Left ventricle myocardium inferior (tissue), 1 donor: Measurements from ENCODE around the gene SAA2. TPM values are rescaled to one million over a fixed set of nuclear protein-coding genes. Genes with fewer than 3 reads are reported as not detected.

Experiments used
- DNase-seq: peaks from one replicate; pipeline ENCODE4 v3.0.0-alpha.2; 2020
- H3K27ac ChIP-seq: fragments of 200-600 bp; replicated peaks from 2 replicates; pipeline ENCODE4 v1.8.0; 2021
- H3K27me3 ChIP-seq: fragments of 200-600 bp; 2 replicates; pipeline ENCODE4 v1.8.0; 2021; ENCODE audit warnings: low read depth
- H3K36me3 ChIP-seq: fragments of 200-600 bp; 2 replicates; pipeline ENCODE4 v1.8.0; 2021
- H3K4me1 ChIP-seq: fragments of 200-600 bp; 2 replicates; pipeline ENCODE4 v1.8.0; 2021
- H3K4me3 ChIP-seq: fragments of 200-600 bp; 2 replicates; pipeline ENCODE4 v1.8.0; 2021; ENCODE audit warnings: mild to moderate bottlenecking, moderate library complexity
- H3K9me3 ChIP-seq: fragments of 200-600 bp; replicated peaks from 2 replicates; pipeline ENCODE4 v1.8.0; 2021
- CTCF ChIP-seq: fragments of 200-600 bp; IDR thresholded peaks from 2 replicates; pipeline ENCODE4 v1.8.0; 2021; ENCODE audit warnings: antibody characterized with exemption, mild to moderate bottlenecking, borderline replicate concordance
- intact Hi-C: fragments of 100-400 bp; cut with micrococcal nuclease; formaldehyde crosslinking; loops from one replicate; pipeline ENCODE4 v1.11.0; 2022
- long read RNA-seq: library from polyadenylated mRNA; unstranded; transcript quantifications from one replicate; pipeline ENCODE4 v2.0.0, GENCODE V29; 2021
- total RNA-seq: library from RNA; stranded (reverse); fragmentation: NEBNext Ultra II Directional; extraction: Animal tissue kit (Norgen Biotek cat#: 25700); gene quantifications from one replicate; pipeline ENCODE4 v1.2.1, GENCODE V29; 2021
- donor health status: DM: no; HTN: yes; CAD: no; lungs with severe emphysema.

Gene SAA2
- total RNA-seq = 0.60 TPM
- long read RNA-seq = 0 reads

DNA sequence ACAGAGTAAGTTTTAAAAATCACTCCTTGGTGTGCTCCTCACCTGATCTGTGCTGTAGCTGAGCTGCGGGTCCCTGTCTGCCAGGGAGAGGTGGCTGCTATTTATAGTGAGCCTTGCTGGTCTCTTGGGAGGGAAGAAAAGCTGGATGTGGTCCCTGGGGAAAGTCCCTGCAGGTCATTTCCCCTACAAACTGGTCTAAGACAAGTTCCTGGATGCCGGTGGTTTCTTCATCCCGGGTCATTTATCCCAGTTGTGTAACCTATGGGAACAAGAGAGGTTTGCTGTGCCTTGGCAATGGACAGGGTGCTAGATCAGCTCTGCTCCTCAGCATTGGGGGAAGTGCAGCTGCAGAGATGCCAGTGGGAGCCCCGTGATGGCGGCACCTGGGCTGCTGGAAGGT, at the start of gene SAA2:
Gene SAA2 (minus strand): TSS at position 108 of the 400 bp plus-strand sequence. CDS start 657 bp downstream, outside the sequence.
- intact Hi-C loops = no loop called here
- Histone ChIP-seq H3K4me3 (no peak within 1 kb of the TSS), H3K27ac (no peak within 1 kb of the TSS), H3K27me3 (peaks cover 21% of the 10 kb centered on the region), H3K9me3 (peaks cover 7% of the 10 kb centered on the region), H3K36me3 (no peaks in the 10 kb centered on the region), H3K4me1 (no peaks in the 10 kb centered on the region)
- DNase-seq = no peak
- TF ChIP-seq CTCF = no peak

- H3K4me1 ChIP-seq = no peaks in the 10 kb centered on the region
- DNase-seq = no peak
- H3K36me3 ChIP-seq = peaks cover 100% of the 10 kb centered on the region
- H3K27me3 ChIP-seq = no peaks in the 10 kb centered on the region
- TF ChIP-seq CTCF = no peak
- intact Hi-C loops = no loop called here
- H3K27ac ChIP-seq = no peak overlapping the region
- no peak overlapping the region for H3K4me3 ChIP-seq
- no peaks in the 10 kb centered on the region for H3K9me3 ChIP-seq
These were observed 46.8 kb upstream of the SAA2 start for GRCh38 chr11:18295316-18295715.

DNA sequence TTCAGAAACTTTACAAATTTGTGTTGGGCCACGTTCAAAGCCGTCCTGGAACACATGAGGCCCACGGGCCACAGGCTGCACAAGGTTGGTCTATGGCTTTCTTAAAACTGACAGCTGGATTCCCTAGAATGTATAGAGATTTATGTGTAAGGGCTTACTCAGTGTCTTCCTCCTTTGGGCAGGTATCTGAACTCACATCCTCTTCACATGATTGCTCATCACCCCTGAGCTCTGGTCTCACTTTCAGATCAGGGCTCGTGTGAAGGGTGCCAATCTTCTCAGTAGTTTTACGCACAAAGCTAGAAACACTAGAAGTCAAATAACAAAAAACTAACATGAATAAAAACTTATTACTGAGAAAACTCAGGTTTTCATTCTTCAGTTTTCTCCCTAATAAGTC, 46.4 kb upstream of the SAA2 start:
- H3K27me3 ChIP-seq = no peaks in the 10 kb centered on the region
- H3K9me3 ChIP-seq = no peaks in the 10 kb centered on the region
- no peak overlapping the region for H3K27ac ChIP-seq
- peaks cover 100% of the 10 kb centered on the region for H3K36me3 ChIP-seq
- DNase-seq = no peak
- intact Hi-C loops = no loop called here
- TF ChIP-seq CTCF = no peak
- no peaks in the 10 kb centered on the region for H3K4me1 ChIP-seq
- H3K4me3 ChIP-seq = no peak overlapping the region

DNA sequence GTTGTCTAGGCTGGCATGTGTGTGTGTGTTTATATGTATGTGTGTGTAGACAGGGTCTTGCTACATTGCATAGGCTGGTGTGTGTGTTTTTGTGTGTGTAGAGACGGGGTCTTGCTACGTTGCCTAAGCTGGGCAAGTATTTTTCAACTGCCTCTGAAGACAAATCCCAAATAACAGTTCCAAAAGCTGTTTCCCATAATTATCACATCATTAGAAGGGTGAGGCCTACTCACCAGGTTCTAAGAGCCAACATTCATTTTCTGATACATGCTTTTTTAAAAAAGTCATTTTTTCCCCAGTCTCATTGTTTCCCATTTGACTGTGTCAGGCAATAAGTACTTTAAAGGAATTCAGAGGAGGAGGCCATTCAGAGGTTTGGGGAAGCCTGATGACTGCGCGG, 40.4 kb upstream of the SAA2 start:
- TF ChIP-seq CTCF = no peak

DNA sequence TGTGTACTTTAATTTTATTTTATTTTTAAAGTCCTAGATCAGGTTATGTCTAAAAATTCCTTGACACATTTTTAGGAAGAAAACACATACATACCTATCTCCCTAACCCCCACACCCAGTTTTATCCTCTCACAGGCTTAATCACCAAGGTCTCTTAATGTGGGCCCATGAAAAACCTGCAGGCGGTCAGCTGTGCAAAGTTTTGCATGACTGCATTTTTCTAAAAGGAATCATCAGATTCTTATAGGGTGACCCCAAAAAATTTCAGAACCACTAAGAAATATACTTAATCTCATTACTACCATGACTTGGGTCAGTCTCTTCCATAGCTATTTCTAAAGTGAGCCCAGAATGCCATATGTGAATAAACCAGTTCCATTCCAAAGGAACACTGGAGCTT, 37.4 kb upstream of the SAA2 start:
- Histone ChIP-seq H3K9me3 (no peaks in the 10 kb centered on the region), H3K36me3 (peaks cover 86% of the 10 kb centered on the region), H3K4me1 (no peaks in the 10 kb centered on the region), H3K4me3 (no peak overlapping the region), H3K27me3 (no peaks in the 10 kb centered on the region), H3K27ac (no peak overlapping the region)
- no peak for DNase-seq
- TF ChIP-seq CTCF = no peak
- intact Hi-C loops = no loop called here

More for the DNA sequence above, 40.4 kb upstream of the SAA2 start:
- Histone ChIP-seq H3K36me3 (peaks cover 94% of the 10 kb centered on the region), H3K27me3 (no peaks in the 10 kb centered on the region), H3K9me3 (no peaks in the 10 kb centered on the region), H3K4me1 (no peaks in the 10 kb centered on the region), H3K27ac (no peak overlapping the region), H3K4me3 (no peak overlapping the region)
- intact Hi-C loops = no loop called here
- no peak for DNase-seq

DNA sequence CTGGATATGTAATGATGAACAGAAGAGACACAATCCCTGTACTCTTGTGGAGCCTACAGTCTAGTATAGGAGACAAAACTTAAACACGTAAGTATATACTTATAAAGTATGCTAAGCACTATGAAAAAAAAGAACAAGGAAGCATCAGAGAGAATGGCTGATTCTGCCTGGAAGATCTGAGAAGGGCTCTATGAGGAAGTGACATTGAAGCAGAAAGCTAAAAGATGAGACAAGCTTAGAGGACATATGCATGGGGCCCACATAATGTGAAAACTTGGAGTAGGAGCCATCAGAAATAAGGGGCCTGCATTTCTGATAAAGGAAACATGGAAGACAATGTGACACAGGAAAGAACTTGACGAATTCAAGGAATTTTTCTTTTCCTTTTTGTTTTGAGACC, 34.2 kb upstream of the SAA2 start:
- Histone ChIP-seq H3K4me1 (no peaks in the 10 kb centered on the region), H3K9me3 (no peaks in the 10 kb centered on the region), H3K27me3 (no peaks in the 10 kb centered on the region), H3K4me3 (no peak overlapping the region), H3K27ac (no peak overlapping the region), H3K36me3 (peaks cover 83% of the 10 kb centered on the region)
- TF ChIP-seq CTCF = no peak
- DNase-seq = no peak
- intact Hi-C loops = no loop called here
